ENCODE measurements around the gene COL28A1.

COL28A1 gene

GRCh38 chr7:7496311-7496710, 39.4 kb downstream of the COL28A1 start (continued):
- TF ChIP-seq, protein P1, sequence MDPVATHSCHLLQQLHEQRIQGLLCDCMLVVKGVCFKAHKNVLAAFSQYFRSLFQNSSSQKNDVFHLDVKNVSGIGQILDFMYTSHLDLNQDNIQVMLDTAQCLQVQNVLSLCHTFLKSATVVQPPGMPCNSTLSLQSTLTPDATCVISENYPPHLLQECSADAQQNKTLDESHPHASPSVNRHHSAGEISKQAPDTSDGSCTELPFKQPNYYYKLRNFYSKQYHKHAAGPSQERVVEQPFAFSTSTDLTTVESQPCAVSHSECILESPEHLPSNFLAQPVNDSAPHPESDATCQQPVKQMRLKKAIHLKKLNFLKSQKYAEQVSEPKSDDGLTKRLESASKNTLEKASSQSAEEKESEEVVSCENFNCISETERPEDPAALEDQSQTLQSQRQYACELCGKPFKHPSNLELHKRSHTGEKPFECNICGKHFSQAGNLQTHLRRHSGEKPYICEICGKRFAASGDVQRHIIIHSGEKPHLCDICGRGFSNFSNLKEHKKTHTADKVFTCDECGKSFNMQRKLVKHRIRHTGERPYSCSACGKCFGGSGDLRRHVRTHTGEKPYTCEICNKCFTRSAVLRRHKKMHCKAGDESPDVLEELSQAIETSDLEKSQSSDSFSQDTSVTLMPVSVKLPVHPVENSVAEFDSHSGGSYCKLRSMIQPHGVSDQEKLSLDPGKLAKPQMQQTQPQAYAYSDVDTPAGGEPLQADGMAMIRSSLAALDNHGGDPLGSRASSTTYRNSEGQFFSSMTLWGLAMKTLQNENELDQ (tag by site-specific recombination; IDR thresholded peaks at IDR 0.05; ENCODE audit: low read depth) = no peak
- TF ChIP-seq ZSCAN30 (tag by site-specific recombination; IDR thresholded peaks at IDR 0.05) (no peak), ZNF366 (tag by site-specific recombination; conservative IDR thresholded peaks at IDR 0.05) (no peak), ZNF777 (tag by site-specific recombination; IDR thresholded peaks at IDR 0.05; ENCODE audit: borderline replicate concordance) (no peak), ZSCAN23 (tag by site-specific recombination; IDR thresholded peaks at IDR 0.05) (no peak), EGR2 (tag by site-specific recombination; IDR thresholded peaks at IDR 0.05; ENCODE audit: low read depth) (no peak)
- TF ChIP-seq, protein P2, sequence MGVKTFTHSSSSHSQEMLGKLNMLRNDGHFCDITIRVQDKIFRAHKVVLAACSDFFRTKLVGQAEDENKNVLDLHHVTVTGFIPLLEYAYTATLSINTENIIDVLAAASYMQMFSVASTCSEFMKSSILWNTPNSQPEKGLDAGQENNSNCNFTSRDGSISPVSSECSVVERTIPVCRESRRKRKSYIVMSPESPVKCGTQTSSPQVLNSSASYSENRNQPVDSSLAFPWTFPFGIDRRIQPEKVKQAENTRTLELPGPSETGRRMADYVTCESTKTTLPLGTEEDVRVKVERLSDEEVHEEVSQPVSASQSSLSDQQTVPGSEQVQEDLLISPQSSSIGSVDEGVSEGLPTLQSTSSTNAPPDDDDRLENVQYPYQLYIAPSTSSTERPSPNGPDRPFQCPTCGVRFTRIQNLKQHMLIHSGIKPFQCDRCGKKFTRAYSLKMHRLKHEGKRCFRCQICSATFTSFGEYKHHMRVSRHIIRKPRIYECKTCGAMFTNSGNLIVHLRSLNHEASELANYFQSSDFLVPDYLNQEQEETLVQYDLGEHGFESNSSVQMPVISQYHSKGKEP (tag by site-specific recombination; IDR thresholded peaks at IDR 0.05) = no peak
- TF ChIP-seq, protein P3, sequence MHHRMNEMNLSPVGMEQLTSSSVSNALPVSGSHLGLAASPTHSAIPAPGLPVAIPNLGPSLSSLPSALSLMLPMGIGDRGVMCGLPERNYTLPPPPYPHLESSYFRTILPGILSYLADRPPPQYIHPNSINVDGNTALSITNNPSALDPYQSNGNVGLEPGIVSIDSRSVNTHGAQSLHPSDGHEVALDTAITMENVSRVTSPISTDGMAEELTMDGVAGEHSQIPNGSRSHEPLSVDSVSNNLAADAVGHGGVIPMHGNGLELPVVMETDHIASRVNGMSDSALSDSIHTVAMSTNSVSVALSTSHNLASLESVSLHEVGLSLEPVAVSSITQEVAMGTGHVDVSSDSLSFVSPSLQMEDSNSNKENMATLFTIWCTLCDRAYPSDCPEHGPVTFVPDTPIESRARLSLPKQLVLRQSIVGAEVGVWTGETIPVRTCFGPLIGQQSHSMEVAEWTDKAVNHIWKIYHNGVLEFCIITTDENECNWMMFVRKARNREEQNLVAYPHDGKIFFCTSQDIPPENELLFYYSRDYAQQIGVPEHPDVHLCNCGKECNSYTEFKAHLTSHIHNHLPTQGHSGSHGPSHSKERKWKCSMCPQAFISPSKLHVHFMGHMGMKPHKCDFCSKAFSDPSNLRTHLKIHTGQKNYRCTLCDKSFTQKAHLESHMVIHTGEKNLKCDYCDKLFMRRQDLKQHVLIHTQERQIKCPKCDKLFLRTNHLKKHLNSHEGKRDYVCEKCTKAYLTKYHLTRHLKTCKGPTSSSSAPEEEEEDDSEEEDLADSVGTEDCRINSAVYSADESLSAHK (tag by site-specific recombination; IDR thresholded peaks at IDR 0.05) = no peak

GRCh38 chr7:7495171-7495570, 40.5 kb downstream of the COL28A1 start:
- Histone ChIP-seq H3K9me3 (ENCODE audit: control insufficient read depth, insufficient read depth, low read depth, low read length) (no peaks in the 10 kb centered on the region), H3K36me3 (ENCODE audit: control insufficient read depth in 2 of 2, insufficient read depth in 1 of 2, low read length in 2 of 2) (no peaks in the 10 kb centered on the region), H3K27ac (ENCODE audit: extremely low read depth, low read depth, low read length) (no peak overlapping the region), H3K4me1 (ENCODE audit: control insufficient read depth, insufficient read depth, low read length) (no peaks in the 10 kb centered on the region), H3K4me3 (ENCODE audit: low read depth, low read length) (no peak overlapping the region)
- POLR2A ChIA-PET = no interaction called here
- CTCF ChIA-PET = interaction anchor here (0.6 kb wide), 1 partner anchor 9 kb away, joined by 4 read pairs; no protein-coding TSS in a partner anchor
- TF ChIP-seq, protein P4, sequence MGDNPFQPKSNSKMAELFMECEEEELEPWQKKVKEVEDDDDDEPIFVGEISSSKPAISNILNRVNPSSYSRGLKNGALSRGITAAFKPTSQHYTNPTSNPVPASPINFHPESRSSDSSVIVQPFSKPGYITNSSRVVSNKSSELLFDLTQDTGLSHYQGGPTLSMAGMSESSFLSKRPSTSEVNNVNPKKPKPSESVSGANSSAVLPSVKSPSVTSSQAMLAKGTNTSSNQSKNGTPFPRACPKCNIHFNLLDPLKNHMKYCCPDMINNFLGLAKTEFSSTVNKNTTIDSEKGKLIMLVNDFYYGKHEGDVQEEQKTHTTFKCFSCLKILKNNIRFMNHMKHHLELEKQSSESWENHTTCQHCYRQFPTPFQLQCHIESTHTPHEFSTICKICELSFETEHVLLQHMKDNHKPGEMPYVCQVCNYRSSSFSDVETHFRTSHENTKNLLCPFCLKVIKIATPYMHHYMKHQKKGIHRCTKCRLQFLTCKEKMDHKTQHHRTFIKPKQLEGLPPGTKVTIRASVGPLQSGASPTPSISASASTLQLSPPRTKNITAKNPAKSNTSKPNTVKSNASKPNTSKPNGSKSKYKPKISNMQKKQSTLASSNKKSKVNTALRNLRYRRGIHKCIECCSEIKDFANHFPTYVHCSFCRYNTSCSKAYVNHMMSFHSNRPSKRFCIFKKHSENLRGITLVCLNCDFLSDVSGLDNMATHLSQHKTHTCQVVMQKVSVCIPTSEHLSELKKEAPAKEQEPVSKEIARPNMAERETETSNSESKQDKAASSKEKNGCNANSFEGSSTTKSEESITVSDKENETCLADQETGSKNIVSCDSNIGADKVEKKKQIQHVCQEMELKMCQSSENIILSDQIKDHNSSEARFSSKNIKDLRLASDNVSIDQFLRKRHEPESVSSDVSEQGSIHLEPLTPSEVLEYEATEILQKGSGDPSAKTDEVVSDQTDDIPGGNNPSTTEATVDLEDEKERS (tag by site-specific recombination; IDR thresholded peaks at IDR 0.05) = no peak
- TF ChIP-seq OVOL3 (tag by site-specific recombination; IDR thresholded peaks at IDR 0.05) (no peak), PRDM1 (tag by site-specific recombination; IDR thresholded peaks at IDR 0.05) (no peak), ZNF10 (tag by site-specific recombination; IDR thresholded peaks at IDR 0.05) (no peak), ZNF24 (tag by site-specific recombination; IDR thresholded peaks at IDR 0.05) (no peak), SETDB1 (IDR thresholded peaks at IDR 0.05; ENCODE audit: insufficient read length, low read length) (no peak), ZNF266 (tag by site-specific recombination; IDR thresholded peaks at IDR 0.05; ENCODE audit: low read depth) (no peak)
- TF ChIP-seq, protein P5, sequence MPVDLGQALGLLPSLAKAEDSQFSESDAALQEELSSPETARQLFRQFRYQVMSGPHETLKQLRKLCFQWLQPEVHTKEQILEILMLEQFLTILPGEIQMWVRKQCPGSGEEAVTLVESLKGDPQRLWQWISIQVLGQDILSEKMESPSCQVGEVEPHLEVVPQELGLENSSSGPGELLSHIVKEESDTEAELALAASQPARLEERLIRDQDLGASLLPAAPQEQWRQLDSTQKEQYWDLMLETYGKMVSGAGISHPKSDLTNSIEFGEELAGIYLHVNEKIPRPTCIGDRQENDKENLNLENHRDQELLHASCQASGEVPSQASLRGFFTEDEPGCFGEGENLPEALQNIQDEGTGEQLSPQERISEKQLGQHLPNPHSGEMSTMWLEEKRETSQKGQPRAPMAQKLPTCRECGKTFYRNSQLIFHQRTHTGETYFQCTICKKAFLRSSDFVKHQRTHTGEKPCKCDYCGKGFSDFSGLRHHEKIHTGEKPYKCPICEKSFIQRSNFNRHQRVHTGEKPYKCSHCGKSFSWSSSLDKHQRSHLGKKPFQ (tag by site-specific recombination; IDR thresholded peaks at IDR 0.05) = no peak
